Peyer's patch (tissue), 4 donors: Measurements from ENCODE around the gene IDE. TPM values are rescaled to one million over a fixed set of nuclear protein-coding genes. Genes with fewer than 3 reads are reported as not detected.
"Not testable (repeated sequence)": the region's sequence is repeated elsewhere in the genome, so short reads cannot be mapped to it uniquely, and the experiment has no call there.

Experiments used
- DNase-seq, 3 donors: peaks; one replicate each; pipeline ENCODE4 v3.0.0-alpha.2; 2017 to 2019
- H3K27ac ChIP-seq, 4 donors: fragments of 200-600 bp; sonication (generic); one replicate each; pipeline ENCODE4 v1.5.1; 2016 to 2019
- H3K27me3 ChIP-seq, 2 donors: fragments of 200-600 bp; sonication (generic); one replicate each; pipeline ENCODE4 v1.5.1; 2019
- H3K36me3 ChIP-seq, 3 donors: fragments of 200-600 bp; sonication (generic); one replicate each; pipeline ENCODE4 v1.5.1; 2016 to 2019
- H3K4me1 ChIP-seq, 4 donors: fragments of 200-600 bp; sonication (generic); one replicate each; pipeline ENCODE4 v1.5.1; 2016 to 2019
- H3K4me3 ChIP-seq, 4 donors: fragments of 200-600 bp; sonication (generic); 1 replicate in 3 of 4; 2 replicates in 1 of 4; pipeline ENCODE4 v1.5.1; 2016 to 2019; ENCODE audit warnings: mild to moderate bottlenecking in 1 of 4
- H3K9me3 ChIP-seq, 4 donors: fragments of 200-600 bp; sonication (generic); one replicate each; pipeline ENCODE4 v1.5.1; 2016 to 2019; ENCODE audit warnings: mild to moderate bottlenecking in 1 of 4
- CTCF ChIP-seq, 6 experiments: fragments of 450-650 bp in 4 of 6; fragments of 200-600 bp in 2 of 6; sonication (generic) in 1 of 6; IDR thresholded peaks; one replicate each; pipeline ENCODE4 v1.5.1; 2017 to 2019; ENCODE audit warnings: antibody characterized with exemption in 6 of 6, mild to moderate bottlenecking in 3 of 6, moderate library complexity in 1 of 6
- POLR2A ChIP-seq, 2 donors: fragments of 450-650 bp; IDR thresholded peaks; one replicate each; pipeline ENCODE4 v1.5.1; 2017; ENCODE audit warnings: antibody characterized with exemption in 2 of 2, mild to moderate bottlenecking in 2 of 2, moderate library complexity in 2 of 2
- total RNA-seq, 4 donors: library from RNA; depleted of rRNA; stranded (reverse); fragments of >200 nt; gene quantifications; one replicate each; pipeline ENCODE4 v1.1.0, GENCODE V29; 2016

Gene IDE
- total RNA-seq, 4 donors from 2014 or later, result 27.1 to 71.8 (median 31.7) TPM

- H3K36me3 ChIP-seq, result peaks cover 0 to 61% (median 0%) of the 10 kb centered on the region in 3 donors
- H3K4me1 ChIP-seq, result no peaks in the 10 kb centered on the region
- H3K4me3 ChIP-seq, result no peak overlapping the region
- DNase-seq, result no peak
- TF ChIP-seq CTCF (IDR thresholded peaks at IDR 0.05) (no peak), POLR2A (IDR thresholded peaks at IDR 0.05) (no peak)
- H3K27me3 ChIP-seq, result no peaks in the 10 kb centered on the region
- H3K9me3 ChIP-seq, result no peaks in the 10 kb centered on the region
- no peak overlapping the region for H3K27ac ChIP-seq
Observed at GRCh38 chr10:92478536-92478935, 95.4 kb downstream of the IDE start.

- H3K27ac ChIP-seq, result no peak overlapping the region
- no peaks in the 10 kb centered on the region for H3K9me3 ChIP-seq
- DNase-seq, result no peak
- H3K27me3 ChIP-seq, result no peaks in the 10 kb centered on the region
- no peak overlapping the region for H3K4me3 ChIP-seq
- TF ChIP-seq POLR2A (IDR thresholded peaks at IDR 0.05) (no peak), CTCF (IDR thresholded peaks at IDR 0.05) (no peak)
- no peaks in the 10 kb centered on the region for H3K4me1 ChIP-seq
- peaks cover 0 to 48% (median 0%) of the 10 kb centered on the region in 3 donors for H3K36me3 ChIP-seq
Observed at GRCh38 chr10:92475357-92475868, 98.5 kb downstream of the IDE start.

- no peak for TF ChIP-seq POLR2A (IDR thresholded peaks at IDR 0.05)
- no peak for TF ChIP-seq CTCF (IDR thresholded peaks at IDR 0.05)
Observed at GRCh38 chr10:92470026-92470425, 103.9 kb downstream of the IDE start.

GRCh38 chr10:92464364-92464763 is 109.5 kb downstream of the IDE start:
- no peaks in the 10 kb centered on the region for H3K4me1 ChIP-seq
- H3K36me3 ChIP-seq, result peaks cover 0 to 79% (median 0%) of the 10 kb centered on the region in 3 donors
- no peaks in the 10 kb centered on the region for H3K27me3 ChIP-seq
- no peak overlapping the region for H3K27ac ChIP-seq
- H3K4me3 ChIP-seq, result no peak overlapping the region
- DNase-seq, result no peak
- no peak for TF ChIP-seq POLR2A (IDR thresholded peaks at IDR 0.05)
- no peak for TF ChIP-seq CTCF (IDR thresholded peaks at IDR 0.05)
- no peaks in the 10 kb centered on the region for H3K9me3 ChIP-seq

More at GRCh38 chr10:92470026-92470425, 103.9 kb downstream of the IDE start:
- no peaks in the 10 kb centered on the region for H3K27me3 ChIP-seq
- DNase-seq, result no peak
- peaks cover 0 to 57% (median 0%) of the 10 kb centered on the region in 3 donors for H3K36me3 ChIP-seq
- H3K4me1 ChIP-seq, result no peaks in the 10 kb centered on the region
- no peak overlapping the region for H3K4me3 ChIP-seq
- no peak overlapping the region for H3K27ac ChIP-seq
- no peaks in the 10 kb centered on the region for H3K9me3 ChIP-seq

- DNase-seq, result no peak
- H3K27ac ChIP-seq, result no peak overlapping the region
- TF ChIP-seq CTCF (IDR thresholded peaks at IDR 0.05), result no peak
- no peak for TF ChIP-seq POLR2A (IDR thresholded peaks at IDR 0.05)
- H3K4me1 ChIP-seq, result no peaks in the 10 kb centered on the region
- no peaks in the 10 kb centered on the region for H3K9me3 ChIP-seq
- H3K27me3 ChIP-seq, result no peaks in the 10 kb centered on the region
- no peak overlapping the region for H3K4me3 ChIP-seq
- H3K36me3 ChIP-seq, result peaks cover 0 to 71% (median 0%) of the 10 kb centered on the region in 3 donors
Observed at GRCh38 chr10:92463582-92463981, 110.3 kb downstream of the IDE start.

- peaks cover 0 to 37% (median 0%) of the 10 kb centered on the region in 3 donors for H3K36me3 ChIP-seq
- not testable (repeated sequence) for DNase-seq
Observed at GRCh38 chr10:92454955-92455354, 118.9 kb downstream of the IDE start.

More at GRCh38 chr10:92454955-92455354, 118.9 kb downstream of the IDE start:
- not testable (repeated sequence) for H3K9me3 ChIP-seq, H3K4me1 ChIP-seq, H3K27me3 ChIP-seq, H3K4me3 ChIP-seq, H3K27ac ChIP-seq
